Activated CD8-positive, alpha-beta T cell treated with anti-CD3 and anti-CD28 coated beads, Interleukin-2, amount 10 ng/mL, durations not matched to agents 7 days and 5 days (primary cell): Measurements from ENCODE around the gene CDC20B. TPM values are rescaled to one million over a fixed set of nuclear protein-coding genes. Genes with fewer than 3 reads are reported as not detected.
"Not testable (repeated sequence)": the region's sequence is repeated elsewhere in the genome, so short reads cannot be mapped to it uniquely, and the experiment has no call there.

Experiments
- ATAC-seq: fragments of 150-1000 bp; cut with Tn5 transposase; one replicate; pipeline ENCODE4 v1.10.0; 2021; ENCODE audit warnings: moderate library complexity
- CTCF ChIA-PET: fragments of 350-600 bp; sonication (Branson Sonifier 250); formaldehyde crosslinking; loops from one replicate; lab custom pipeline; 2021; ENCODE audit warnings: antibody characterized with exemption; lab: Charles Lee
- POLR2A ChIA-PET: fragments of 350-600 bp; sonication (Branson Sonifier 250); formaldehyde crosslinking; loops from one replicate; lab custom pipeline; 2021; ENCODE audit warnings: antibody characterized with exemption; lab: Charles Lee
- DNase-seq: peaks from one replicate; pipeline ENCODE4 v3.0.0-alpha.2; 2020
- H3K27ac Mint-ChIP-seq: one replicate; pipeline ENCODE4 v1.8.0; 2021; ENCODE audit warnings: mild to moderate bottlenecking, mixed read lengths
- H3K27me3 Mint-ChIP-seq: one replicate; pipeline ENCODE4 v1.8.0; 2021; ENCODE audit warnings: low read depth, mixed read lengths
- H3K36me3 Mint-ChIP-seq: one replicate; pipeline ENCODE4 v1.8.0; 2021; ENCODE audit warnings: low read depth, mixed read lengths
- H3K4me1 Mint-ChIP-seq: one replicate; pipeline ENCODE4 v1.8.0; 2021; ENCODE audit warnings: low read depth, mixed read lengths
- H3K4me3 Mint-ChIP-seq: one replicate; pipeline ENCODE4 v1.8.0; 2021; ENCODE audit warnings: mild to moderate bottlenecking, mixed read lengths
- H3K9me3 Mint-ChIP-seq: one replicate; pipeline ENCODE4 v1.8.0; 2022; ENCODE audit warnings: mixed read lengths; ENCODE audit not compliant: insufficient read depth
- total RNA-seq, 2 experiments: library from RNA; stranded (reverse); gene quantifications; one replicate each; pipeline ENCODE4 v1.2.3, GENCODE V29; 2021

Gene CDC20B
- total RNA-seq, 2 experiments from 2014 or later = 0.13 to 0.16 TPM

- H3K27ac Mint-ChIP-seq = peak overlapping the region; percentile 94
- no peaks in the 10 kb centered on the region for H3K27me3 Mint-ChIP-seq
- peaks cover 87% of the 10 kb centered on the region for H3K4me1 Mint-ChIP-seq
- peaks cover 33% of the 10 kb centered on the region for H3K9me3 Mint-ChIP-seq
- peak; percentile 69 for DNase-seq
- ChIA-PET CTCF (interaction anchor here (0.6 to 6.2 kb wide), 12 partner anchors 10 to 195 kb away, joined by 3 to 64 read pairs (median 4); no protein-coding TSS in a partner anchor), POLR2A (interaction anchor here (0.5 to 2.7 kb wide), 9 partner anchors 9 to 195 kb away, joined by 3 to 12 read pairs (median 4); no protein-coding TSS in a partner anchor)
- peak overlapping the region; percentile 84 for H3K4me3 Mint-ChIP-seq
- ATAC-seq = peak; percentile 75
- H3K36me3 Mint-ChIP-seq = peaks cover 73% of the 10 kb centered on the region
Observed at GRCh38 chr5:55101556-55102276, 71.3 kb downstream of the CDC20B start.

GRCh38 chr5:55101148-55101547, 71.8 kb downstream of the CDC20B start:
- POLR2A ChIA-PET = interaction anchor here (0.5 to 2.7 kb wide), 7 partner anchors 27 to 141 kb away, joined by 3 to 12 read pairs (median 5); no protein-coding TSS in a partner anchor
- CTCF ChIA-PET = interaction anchor here (0.6 to 6.2 kb wide), 8 partner anchors 10 to 195 kb away, joined by 3 to 64 read pairs (median 3); no protein-coding TSS in a partner anchor
- peak overlapping the region; percentile 94 for H3K27ac Mint-ChIP-seq
- not testable (repeated sequence) for ATAC-seq, DNase-seq, H3K27me3 Mint-ChIP-seq
- H3K9me3 Mint-ChIP-seq = peaks cover 36% of the 10 kb centered on the region
- H3K4me1 Mint-ChIP-seq = peaks cover 88% of the 10 kb centered on the region
- H3K36me3 Mint-ChIP-seq = peaks cover 72% of the 10 kb centered on the region
- peak overlapping the region; percentile 84 for H3K4me3 Mint-ChIP-seq

GRCh38 chr5:55096861-55097260, 76.1 kb downstream of the CDC20B start:
- ChIA-PET POLR2A (interaction anchor here (1.6 to 2.8 kb wide), 2 partner anchors 27 to 59 kb away, joined by 3 to 8 read pairs; no protein-coding TSS in a partner anchor), CTCF (interaction anchor here (1.1 to 2.4 kb wide), 6 partner anchors 23 to 190 kb away, joined by 3 to 8 read pairs (median 6); no protein-coding TSS in a partner anchor)
- ATAC-seq = peak; percentile 54
- peaks cover 91% of the 10 kb centered on the region for H3K4me1 Mint-ChIP-seq
- H3K4me3 Mint-ChIP-seq = peak overlapping the region; percentile 12
- peaks cover 48% of the 10 kb centered on the region for H3K9me3 Mint-ChIP-seq
- peak overlapping the region; percentile 83 for H3K27ac Mint-ChIP-seq
- peak; percentile 78 for DNase-seq
- peaks cover 89% of the 10 kb centered on the region for H3K36me3 Mint-ChIP-seq
- no peaks in the 10 kb centered on the region for H3K27me3 Mint-ChIP-seq

DNA sequence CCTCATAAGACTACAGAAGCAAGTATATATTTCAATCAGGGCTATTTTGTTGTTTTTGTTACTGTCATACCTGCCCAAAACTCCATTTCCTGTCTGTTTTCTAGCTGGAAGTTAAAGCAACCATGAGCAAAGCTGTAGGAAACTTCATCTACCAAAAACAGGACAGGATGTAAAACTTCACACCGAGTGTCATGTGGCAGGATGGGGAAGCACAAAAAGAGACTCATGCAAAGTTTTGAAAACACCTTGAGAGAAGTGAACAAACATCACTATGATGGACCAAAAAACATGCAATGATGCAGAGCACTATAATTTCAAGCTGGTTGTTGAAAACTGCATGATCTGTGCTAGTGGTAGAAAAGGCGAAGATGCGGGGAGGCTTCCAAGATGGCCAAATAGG, 76.8 kb downstream of the CDC20B start:
- Mint-ChIP-seq H3K9me3 (peaks cover 50% of the 10 kb centered on the region), H3K4me1 (peaks cover 87% of the 10 kb centered on the region), H3K36me3 (peaks cover 94% of the 10 kb centered on the region), H3K27me3 (no peaks in the 10 kb centered on the region), H3K4me3 (peak overlapping the region; percentile 12), H3K27ac (peak overlapping the region; percentile 83)
- CTCF ChIA-PET = interaction anchor here (1.1 to 2.4 kb wide), 6 partner anchors 22 to 189 kb away, joined by 3 to 8 read pairs (median 6); no protein-coding TSS in a partner anchor
- DNase-seq (no peak), ATAC-seq (peak; percentile 57)
- POLR2A ChIA-PET = interaction anchor here (0.8 to 2.8 kb wide), 3 partner anchors 24 to 59 kb away, joined by 3 to 8 read pairs (median 5); no protein-coding TSS in a partner anchor

- peaks cover 25% of the 10 kb centered on the region for H3K9me3 Mint-ChIP-seq
- peaks cover 59% of the 10 kb centered on the region for H3K4me1 Mint-ChIP-seq
- POLR2A ChIA-PET, H3K27ac Mint-ChIP-seq, H3K27me3 Mint-ChIP-seq, ATAC-seq, DNase-seq, H3K4me3 Mint-ChIP-seq: not testable (repeated sequence)
- peaks cover 75% of the 10 kb centered on the region for H3K36me3 Mint-ChIP-seq
- CTCF ChIA-PET = interaction anchor here (0.7 to 2.0 kb wide), 4 partner anchors 9 to 185 kb away, joined by 3 to 7 read pairs (median 5); no protein-coding TSS in a partner anchor
Observed at GRCh38 chr5:55091011-55091410, 82.0 kb downstream of the CDC20B start.

GRCh38 chr5:55089301-55089700, 83.7 kb downstream of the CDC20B start:
- ATAC-seq, H3K4me3 Mint-ChIP-seq, H3K27me3 Mint-ChIP-seq, CTCF ChIA-PET, POLR2A ChIA-PET, DNase-seq: not testable (repeated sequence)
- H3K4me1 Mint-ChIP-seq = peaks cover 46% of the 10 kb centered on the region
- peak overlapping the region; percentile 37 for H3K27ac Mint-ChIP-seq
- peaks cover 72% of the 10 kb centered on the region for H3K36me3 Mint-ChIP-seq
- peaks cover 20% of the 10 kb centered on the region for H3K9me3 Mint-ChIP-seq

DNA sequence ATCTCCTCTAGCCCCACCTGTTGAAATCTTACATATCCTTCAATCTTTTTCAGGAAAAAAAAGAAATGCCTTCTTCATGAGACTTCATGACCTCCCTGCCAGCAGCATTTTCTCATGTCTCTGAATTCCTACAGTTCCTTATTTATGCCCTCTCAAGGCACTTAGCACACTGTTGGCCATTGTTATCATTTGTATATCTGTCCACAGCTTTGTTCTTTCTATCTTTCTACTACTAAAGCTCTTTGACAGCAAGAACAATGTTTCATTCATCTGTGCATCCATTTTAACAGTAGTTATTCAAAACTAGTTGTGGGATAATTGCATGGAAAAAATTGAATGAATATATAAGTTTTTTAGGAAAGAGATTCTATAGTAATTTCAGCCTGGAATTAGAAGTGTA, 91.4 kb downstream of the CDC20B start:
- peaks cover 21% of the 10 kb centered on the region for H3K9me3 Mint-ChIP-seq
- DNase-seq = no peak
- POLR2A ChIA-PET = no interaction called here
- H3K27ac Mint-ChIP-seq = no peak overlapping the region
- no peak overlapping the region for H3K4me3 Mint-ChIP-seq
- CTCF ChIA-PET = interaction anchor here (1.1 kb wide), 2 partner anchors 10 to 12 kb away, joined by 3 read pairs; no protein-coding TSS in a partner anchor
- H3K36me3 Mint-ChIP-seq = peaks cover 75% of the 10 kb centered on the region
- no peaks in the 10 kb centered on the region for H3K27me3 Mint-ChIP-seq
- peaks cover 11% of the 10 kb centered on the region for H3K4me1 Mint-ChIP-seq
- ATAC-seq = no peak

GRCh38 chr5:55073211-55073610, 99.8 kb downstream of the CDC20B start:
- ChIA-PET CTCF (interaction anchor here (0.7 to 4.2 kb wide), 7 partner anchors 11 to 167 kb away, joined by 3 to 18 read pairs (median 11); partner anchors contain the start of gene GZMA), POLR2A (interaction anchor here (1.4 kb wide), 2 partner anchors 23 to 36 kb away, joined by 5 to 9 read pairs; no protein-coding TSS in a partner anchor)
- peak overlapping the region; percentile 87 for H3K27ac Mint-ChIP-seq
- no peaks in the 10 kb centered on the region for H3K27me3 Mint-ChIP-seq
- peaks cover 4% of the 10 kb centered on the region for H3K9me3 Mint-ChIP-seq
- peaks cover 60% of the 10 kb centered on the region for H3K4me1 Mint-ChIP-seq
- no peak for DNase-seq
- H3K36me3 Mint-ChIP-seq = peaks cover 46% of the 10 kb centered on the region
- ATAC-seq = peak; percentile 26
- peak overlapping the region; percentile 60 for H3K4me3 Mint-ChIP-seq

DNA sequence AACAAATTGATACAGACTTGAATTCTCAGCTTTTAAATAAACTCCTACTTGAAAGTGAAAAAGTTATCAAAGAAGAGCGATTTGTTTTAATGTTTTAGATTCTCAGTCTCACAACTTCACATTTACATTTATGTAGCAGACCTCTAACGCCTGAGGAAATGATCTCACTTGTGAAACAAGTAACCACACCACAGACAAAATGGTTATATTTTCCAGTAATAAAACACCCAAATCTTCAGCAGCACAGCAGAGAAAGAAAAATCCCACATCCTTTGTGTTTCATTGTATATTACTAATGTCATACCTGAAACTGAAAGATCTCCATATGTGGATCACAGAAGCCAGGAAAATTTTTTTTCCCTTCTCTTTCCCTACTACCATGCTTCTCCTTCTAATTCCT, 100.3 kb downstream of the CDC20B start:
- Mint-ChIP-seq H3K4me1 (peaks cover 60% of the 10 kb centered on the region), H3K27ac (peak overlapping the region; percentile 87), H3K36me3 (peaks cover 42% of the 10 kb centered on the region), H3K27me3 (no peaks in the 10 kb centered on the region), H3K4me3 (peak overlapping the region; percentile 60), H3K9me3 (peaks cover 4% of the 10 kb centered on the region)
- ChIA-PET POLR2A (interaction anchor here (0.7 to 1.4 kb wide), 3 partner anchors 23 to 35 kb away, joined by 3 to 9 read pairs (median 5); no protein-coding TSS in a partner anchor), CTCF (interaction anchor here (0.7 to 4.2 kb wide), 9 partner anchors 10 to 166 kb away, joined by 3 to 18 read pairs (median 3); partner anchors contain the start of gene GZMA)
- ATAC-seq (peak; percentile 90), DNase-seq (peak; percentile 36)

GRCh38 chr5:55071413-55071812, 101.6 kb downstream of the CDC20B start:
- ChIA-PET POLR2A (interaction anchor here (1.4 to 1.5 kb wide), 2 partner anchors 9 to 33 kb away, joined by 3 to 5 read pairs; no protein-coding TSS in a partner anchor), CTCF (interaction anchor here (1.1 to 4.2 kb wide), 7 partner anchors 9 to 127 kb away, joined by 3 to 20 read pairs (median 11); no protein-coding TSS in a partner anchor)
- ATAC-seq = no peak
- peaks cover 72% of the 10 kb centered on the region for H3K4me1 Mint-ChIP-seq
- DNase-seq = no peak
- H3K9me3 Mint-ChIP-seq = peaks cover 4% of the 10 kb centered on the region
- no peak overlapping the region for H3K4me3 Mint-ChIP-seq
- H3K27ac Mint-ChIP-seq = peak overlapping the region; percentile 39
- H3K27me3 Mint-ChIP-seq = no peaks in the 10 kb centered on the region
- peaks cover 44% of the 10 kb centered on the region for H3K36me3 Mint-ChIP-seq

GRCh38 chr5:55070968-55071367, 102.0 kb downstream of the CDC20B start:
- ATAC-seq (no peak), DNase-seq (no peak)
- Mint-ChIP-seq H3K36me3 (peaks cover 49% of the 10 kb centered on the region), H3K27ac (peak overlapping the region; percentile 39), H3K4me3 (no peak overlapping the region), H3K27me3 (no peaks in the 10 kb centered on the region), H3K4me1 (peaks cover 76% of the 10 kb centered on the region), H3K9me3 (peaks cover 4% of the 10 kb centered on the region)
- CTCF ChIA-PET = interaction anchor here (1.1 to 4.2 kb wide), 5 partner anchors 8 to 126 kb away, joined by 3 to 20 read pairs (median 11); no protein-coding TSS in a partner anchor
- POLR2A ChIA-PET = interaction anchor here (1.4 to 1.5 kb wide), 2 partner anchors 9 to 33 kb away, joined by 3 to 5 read pairs; no protein-coding TSS in a partner anchor
